T-helper 17 cell (primary cell): Measurements from ENCODE around the gene AMT. TPM values are rescaled to one million over a fixed set of nuclear protein-coding genes. Genes with fewer than 3 reads are reported as not detected.

ENCODE experiments used
- total RNA-seq, 4 donors: library from RNA in 2 of 4; stranded (reverse) in 2 of 4; gene quantifications; one replicate each; pipeline ENCODE4 v1.2.3 and lab custom pipeline; 2022 to 2026

The AMT gene
- total RNA-seq, 2 donors from 2014 or later = 5.9 to 8.3 TPM

Other genes with a start within 250 kb of the AMT start
- gene C3orf62, start 145.2 kb downstream of the AMT start, total RNA-seq = 10 to 100 TPM in 1 of 2 donors, 1 to 10 TPM in 1; 7.3 to 11.1 TPM
- 100 to 1,000 TPM; 101 to 110 TPM for gene USP4, start 82.4 kb downstream of the AMT start, total RNA-seq
- gene GPX1, start 64.1 kb downstream of the AMT start, total RNA-seq = 100 to 1,000 TPM in 1 of 2 donors, 10 to 100 TPM in 1; 75.6 to 326 TPM
- 100 to 1,000 TPM; 274 to 317 TPM for gene RHOA, start 10.5 kb downstream of the AMT start, total RNA-seq
- gene TCTA, start 10.1 kb downstream of the AMT start, total RNA-seq = 10 to 100 TPM; 23.4 to 27.0 TPM
- gene NICN1, start 6.9 kb upstream of the AMT start, total RNA-seq = 10 to 100 TPM; 17.5 to 18.5 TPM
- 10 to 100 TPM; 18.0 to 18.9 TPM for gene DAG1, start 47.8 kb upstream of the AMT start, total RNA-seq
- gene BSN, start 132.0 kb upstream of the AMT start, total RNA-seq = under 1 TPM; 0.12 to 0.29 TPM